ENCODE results near the gene SLC2A4. TPM values are rescaled to one million over a fixed set of nuclear protein-coding genes. Genes with fewer than 3 reads are reported as not detected.

Gene SLC2A4
- total and polyA plus RNA-seq, 5 donors from 2014 or later = not detected

DNA sequence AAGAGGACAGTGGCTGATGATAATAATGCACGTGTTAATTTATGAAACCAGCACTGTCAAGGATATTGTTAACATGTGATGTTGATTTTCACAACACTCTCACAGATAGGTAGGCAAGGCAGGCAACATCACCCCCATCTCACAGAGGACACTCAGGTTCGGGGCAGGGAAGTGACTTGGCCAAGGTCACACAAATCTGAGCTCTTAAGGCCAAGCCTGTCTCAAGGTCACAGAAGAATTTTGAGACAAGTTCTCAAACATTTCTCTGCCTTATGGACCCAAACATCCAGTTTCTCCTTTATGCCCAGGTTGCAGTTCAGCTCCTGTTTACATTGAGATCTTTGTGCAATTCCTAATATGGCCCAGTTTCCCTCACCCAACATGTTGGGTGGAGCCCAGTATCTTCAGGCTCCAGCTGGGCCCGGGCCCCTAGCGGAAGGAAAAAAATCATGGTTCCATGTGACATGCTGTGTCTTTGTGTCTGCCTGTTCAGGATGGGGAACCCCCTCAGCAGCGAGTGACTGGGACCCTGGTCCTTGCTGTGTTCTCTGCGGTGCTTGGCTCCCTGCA lies 1.3 kb downstream of the SLC2A4 start:
- DNase-seq (no peak), ATAC-seq (ENCODE audit: low read depth in 2 of 2) (no peak)
- Histone ChIP-seq H3K4me3 (ENCODE audit: low read depth, low read length) (no peak overlapping the region), H3K9me3 (ENCODE audit: control insufficient read depth in 2 of 2, low read length in 2 of 2) (no peaks in the 10 kb centered on the region), H3K4me1 (ENCODE audit: control insufficient read depth, insufficient read depth, low read length, poor library complexity, severe bottlenecking) (peaks cover 21% of the 10 kb centered on the region), H3K27ac (ENCODE audit: insufficient read depth, low read length, poor library complexity, severe bottlenecking) (no peak overlapping the region), H3K36me3 (ENCODE audit: control insufficient read depth, insufficient read depth, low read length) (no peaks in the 10 kb centered on the region), H3K27me3 (ENCODE audit: control insufficient read depth, insufficient read depth, low read length) (peaks cover 2% of the 10 kb centered on the region)
- peaks cover 55% of the 10 kb centered on the region for H3K27me3 Mint-ChIP-seq
- no peak overlapping the region for H3K27ac Mint-ChIP-seq
- no peaks in the 10 kb centered on the region for H3K36me3 Mint-ChIP-seq
- H3K4me1 Mint-ChIP-seq = peaks cover 0 to 31% (median 12%) of the 10 kb centered on the region in 4 donors
- peaks cover 0 to 1% (median 0%) of the 10 kb centered on the region in 7 donors for H3K9me3 Mint-ChIP-seq
- peak overlapping the region in 3 of 4 donors; percentile 47 to 59 (median 50) for H3K4me3 Mint-ChIP-seq

- no peaks in the 10 kb centered on the region for H3K36me3 Mint-ChIP-seq
- H3K27me3 Mint-ChIP-seq = peaks cover 63% of the 10 kb centered on the region
- H3K36me3 ChIP-seq (ENCODE audit: control insufficient read depth, insufficient read depth, low read length) = no peaks in the 10 kb centered on the region
- H3K27ac Mint-ChIP-seq = no peak overlapping the region
- H3K4me1 ChIP-seq (ENCODE audit: control insufficient read depth, insufficient read depth, low read length, poor library complexity, severe bottlenecking) = peaks cover 21% of the 10 kb centered on the region
- H3K27me3 ChIP-seq (ENCODE audit: control insufficient read depth, insufficient read depth, low read length) = peaks cover 2% of the 10 kb centered on the region
- H3K4me3 Mint-ChIP-seq = peak overlapping the region in 1 of 4 donors; percentile 59
- ATAC-seq (ENCODE audit: low read depth in 2 of 2) = no peak
- DNase-seq = no peak
- peaks cover 0 to 1% (median 0%) of the 10 kb centered on the region in 7 donors for H3K9me3 Mint-ChIP-seq
- H3K9me3 ChIP-seq (ENCODE audit: control insufficient read depth in 2 of 2, low read length in 2 of 2) = no peaks in the 10 kb centered on the region
- H3K4me1 Mint-ChIP-seq = peaks cover 0 to 31% (median 12%) of the 10 kb centered on the region in 4 donors
- no peak overlapping the region for H3K27ac ChIP-seq (ENCODE audit: insufficient read depth, low read length, poor library complexity, severe bottlenecking)
- H3K4me3 ChIP-seq (ENCODE audit: low read depth, low read length) = no peak overlapping the region
Measured at GRCh38 chr17:7283471-7284216, 2.1 kb downstream of the SLC2A4 start.

- no peak overlapping the region for H3K27ac ChIP-seq (ENCODE audit: insufficient read depth, low read length, poor library complexity, severe bottlenecking)
- peaks cover 2% of the 10 kb centered on the region for H3K27me3 ChIP-seq (ENCODE audit: control insufficient read depth, insufficient read depth, low read length)
- Mint-ChIP-seq H3K27ac (no peak overlapping the region), H3K27me3 (peaks cover 63% of the 10 kb centered on the region), H3K9me3 (peaks cover 0 to 1% (median 0%) of the 10 kb centered on the region in 7 donors), H3K4me1 (peaks cover 0 to 30% (median 11%) of the 10 kb centered on the region in 4 donors), H3K36me3 (no peaks in the 10 kb centered on the region), H3K4me3 (no peak overlapping the region)
- ATAC-seq (ENCODE audit: low read depth in 2 of 2) = no peak
- DNase-seq = no peak
- H3K36me3 ChIP-seq (ENCODE audit: control insufficient read depth, insufficient read depth, low read length) = no peaks in the 10 kb centered on the region
- no peaks in the 10 kb centered on the region for H3K9me3 ChIP-seq (ENCODE audit: control insufficient read depth in 2 of 2, low read length in 2 of 2)
- H3K4me3 ChIP-seq (ENCODE audit: low read depth, low read length) = no peak overlapping the region
- peaks cover 21% of the 10 kb centered on the region for H3K4me1 ChIP-seq (ENCODE audit: control insufficient read depth, insufficient read depth, low read length, poor library complexity, severe bottlenecking)
Measured at GRCh38 chr17:7284911-7285310, 3.4 kb downstream of the SLC2A4 start.

DNA sequence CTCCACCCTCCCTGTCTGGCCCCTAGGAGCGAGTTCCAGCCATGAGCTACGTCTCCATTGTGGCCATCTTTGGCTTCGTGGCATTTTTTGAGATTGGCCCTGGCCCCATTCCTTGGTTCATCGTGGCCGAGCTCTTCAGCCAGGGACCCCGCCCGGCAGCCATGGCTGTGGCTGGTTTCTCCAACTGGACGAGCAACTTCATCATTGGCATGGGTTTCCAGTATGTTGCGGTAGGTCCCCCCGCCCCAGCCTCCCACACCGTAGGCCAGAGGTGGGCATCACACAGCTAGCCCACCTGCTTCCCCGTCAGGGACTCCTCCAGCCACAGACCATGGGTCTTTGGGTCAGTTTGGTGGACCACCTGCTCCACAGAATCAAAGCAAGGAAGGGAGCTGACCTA lies 4.2 kb downstream of the SLC2A4 start:
- H3K4me1 Mint-ChIP-seq = peaks cover 0 to 24% (median 7%) of the 10 kb centered on the region in 4 donors
- Histone ChIP-seq H3K36me3 (ENCODE audit: control insufficient read depth, insufficient read depth, low read length) (no peaks in the 10 kb centered on the region), H3K9me3 (ENCODE audit: control insufficient read depth in 2 of 2, low read length in 2 of 2) (no peaks in the 10 kb centered on the region), H3K4me3 (ENCODE audit: low read depth, low read length) (no peak overlapping the region), H3K27me3 (ENCODE audit: control insufficient read depth, insufficient read depth, low read length) (peaks cover 2% of the 10 kb centered on the region), H3K4me1 (ENCODE audit: control insufficient read depth, insufficient read depth, low read length, poor library complexity, severe bottlenecking) (peaks cover 19% of the 10 kb centered on the region), H3K27ac (ENCODE audit: insufficient read depth, low read length, poor library complexity, severe bottlenecking) (no peak overlapping the region)
- H3K27me3 Mint-ChIP-seq = peaks cover 56% of the 10 kb centered on the region
- H3K36me3 Mint-ChIP-seq = no peaks in the 10 kb centered on the region
- DNase-seq (no peak), ATAC-seq (ENCODE audit: low read depth in 2 of 2) (no peak)
- no peak overlapping the region for H3K27ac Mint-ChIP-seq
- peaks cover 0 to 1% (median 0%) of the 10 kb centered on the region in 7 donors for H3K9me3 Mint-ChIP-seq
- H3K4me3 Mint-ChIP-seq = no peak overlapping the region

GRCh38 chr17:7289256-7290032 lies 7.9 kb downstream of the SLC2A4 start:
- no peaks in the 10 kb centered on the region for H3K9me3 ChIP-seq (ENCODE audit: control insufficient read depth in 2 of 2, low read length in 2 of 2)
- peaks cover 0 to 1% (median 0%) of the 10 kb centered on the region in 7 donors for H3K9me3 Mint-ChIP-seq
- peaks cover 3% of the 10 kb centered on the region for H3K36me3 Mint-ChIP-seq
- H3K4me3 Mint-ChIP-seq = no peak overlapping the region
- no peak overlapping the region for H3K27ac Mint-ChIP-seq
- peaks cover 9% of the 10 kb centered on the region for H3K4me1 ChIP-seq (ENCODE audit: control insufficient read depth, insufficient read depth, low read length, poor library complexity, severe bottlenecking)
- H3K4me1 Mint-ChIP-seq = peaks cover 0 to 9% (median 5%) of the 10 kb centered on the region in 4 donors
- H3K36me3 ChIP-seq (ENCODE audit: control insufficient read depth, insufficient read depth, low read length) = no peaks in the 10 kb centered on the region
- H3K27me3 Mint-ChIP-seq = peaks cover 46% of the 10 kb centered on the region
- no peak overlapping the region for H3K4me3 ChIP-seq (ENCODE audit: low read depth, low read length)
- DNase-seq = no peak
- H3K27ac ChIP-seq (ENCODE audit: insufficient read depth, low read length, poor library complexity, severe bottlenecking) = no peak overlapping the region
- ATAC-seq (ENCODE audit: low read depth in 2 of 2) = no peak
- peaks cover 11% of the 10 kb centered on the region for H3K27me3 ChIP-seq (ENCODE audit: control insufficient read depth, insufficient read depth, low read length)

DNA sequence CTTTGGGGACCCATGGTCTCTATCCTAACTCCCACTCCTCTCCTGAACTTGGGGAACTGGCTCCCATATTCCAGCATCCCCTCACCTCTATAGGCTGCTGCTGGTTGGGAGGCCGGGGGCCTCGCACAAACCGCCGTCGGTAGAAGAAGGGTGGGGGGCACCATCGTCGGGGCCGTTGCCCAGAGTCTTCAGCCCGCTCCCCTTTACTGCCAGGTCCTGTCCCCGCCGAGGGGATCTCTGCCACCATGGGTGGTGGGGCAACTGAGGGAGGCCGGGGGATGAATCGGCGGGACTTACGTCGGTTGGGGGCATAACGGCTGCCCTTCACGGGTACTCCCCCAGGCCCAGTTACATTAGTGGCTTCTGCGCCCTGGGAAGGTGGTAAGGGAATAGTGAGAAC lies 8.6 kb downstream of the SLC2A4 start:
- Mint-ChIP-seq H3K36me3 (peaks cover 3% of the 10 kb centered on the region), H3K4me3 (no peak overlapping the region), H3K4me1 (peaks cover 1 to 13% (median 5%) of the 10 kb centered on the region in 4 donors), H3K27me3 (peaks cover 46% of the 10 kb centered on the region), H3K27ac (no peak overlapping the region), H3K9me3 (peaks cover 0 to 1% (median 0%) of the 10 kb centered on the region in 7 donors)
- H3K36me3 ChIP-seq (ENCODE audit: control insufficient read depth, insufficient read depth, low read length) = no peaks in the 10 kb centered on the region
- H3K27ac ChIP-seq (ENCODE audit: insufficient read depth, low read length, poor library complexity, severe bottlenecking) = no peak overlapping the region
- no peak for ATAC-seq (ENCODE audit: low read depth in 2 of 2)
- no peak overlapping the region for H3K4me3 ChIP-seq (ENCODE audit: low read depth, low read length)
- no peak for DNase-seq
- no peaks in the 10 kb centered on the region for H3K9me3 ChIP-seq (ENCODE audit: control insufficient read depth in 2 of 2, low read length in 2 of 2)
- peaks cover 11% of the 10 kb centered on the region for H3K27me3 ChIP-seq (ENCODE audit: control insufficient read depth, insufficient read depth, low read length)
- peaks cover 16% of the 10 kb centered on the region for H3K4me1 ChIP-seq (ENCODE audit: control insufficient read depth, insufficient read depth, low read length, poor library complexity, severe bottlenecking)

- Histone ChIP-seq H3K9me3 (ENCODE audit: control insufficient read depth in 2 of 2, low read length in 2 of 2) (no peaks in the 10 kb centered on the region), H3K36me3 (ENCODE audit: control insufficient read depth, insufficient read depth, low read length) (no peaks in the 10 kb centered on the region), H3K4me1 (ENCODE audit: control insufficient read depth, insufficient read depth, low read length, poor library complexity, severe bottlenecking) (peaks cover 21% of the 10 kb centered on the region), H3K4me3 (ENCODE audit: low read depth, low read length) (no peak overlapping the region), H3K27ac (ENCODE audit: insufficient read depth, low read length, poor library complexity, severe bottlenecking) (no peak overlapping the region), H3K27me3 (ENCODE audit: control insufficient read depth, insufficient read depth, low read length) (peaks cover 11% of the 10 kb centered on the region)
- peaks cover 3% of the 10 kb centered on the region for H3K36me3 Mint-ChIP-seq
- peaks cover 4 to 18% (median 6%) of the 10 kb centered on the region in 4 donors for H3K4me1 Mint-ChIP-seq
- no peak overlapping the region for H3K27ac Mint-ChIP-seq
- no peak overlapping the region for H3K4me3 Mint-ChIP-seq
- ATAC-seq (ENCODE audit: low read depth in 2 of 2) = no peak
- no peak for DNase-seq
- peaks cover 52% of the 10 kb centered on the region for H3K27me3 Mint-ChIP-seq
- peaks cover 0 to 1% (median 0%) of the 10 kb centered on the region in 7 donors for H3K9me3 Mint-ChIP-seq
Measured at GRCh38 chr17:7290685-7291084, 9.2 kb downstream of the SLC2A4 start.

Measured in CD4-positive, CD25-positive, alpha-beta regulatory T cell (primary cell).